Left renal pelvis (tissue), 4 donors: ENCODE measurements around the gene GALR2. TPM values are rescaled to one million over a fixed set of nuclear protein-coding genes. Genes with fewer than 3 reads are reported as not detected.

Experiments used
- DNase-seq, 4 donors: peaks; one replicate each; pipeline ENCODE4 v3.0.0-alpha.2; 2013; ENCODE audit warnings: low read depth in 4 of 4, low spot score in 3 of 4
- polyA plus RNA-seq, 4 donors: library from polyadenylated mRNA; unstranded; fragments of 120-200 nt; gene quantifications; one replicate each; pipeline ENCODE4 v1.2.1, GENCODE V29; 2013; ENCODE audit not compliant: insufficient read length in 4 of 4

The GALR2 gene
- polyA plus RNA-seq, 4 donors, result 0.37 to 0.43 TPM; not detected in 2

GRCh38 chr17:76091526-76092286 is 17.1 kb downstream of the GALR2 start:
- DNase-seq, result no peak

GRCh38 chr17:76092526-76093413 is 18.2 kb downstream of the GALR2 start:
- DNase-seq, result no peak

DNA sequence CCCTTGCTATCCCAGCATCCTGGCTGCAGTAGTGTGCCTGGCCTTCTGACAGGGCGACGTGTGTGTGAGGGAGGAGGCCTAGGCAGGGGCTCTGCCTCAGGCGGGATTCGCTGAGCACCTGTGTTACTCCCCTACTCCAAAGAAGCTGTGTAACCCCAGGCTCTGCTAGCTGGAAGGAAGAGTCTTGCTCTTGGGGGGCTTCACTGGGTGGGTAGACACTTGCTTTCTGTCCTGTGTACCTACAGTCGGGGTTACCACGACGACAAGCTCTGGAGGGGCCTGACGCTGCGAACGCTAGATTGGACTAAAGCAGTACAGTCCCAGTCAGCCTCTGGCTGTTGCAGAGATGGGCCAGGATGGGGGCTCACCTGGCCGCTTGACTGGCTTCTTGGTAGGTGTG is 19.5 kb downstream of the GALR2 start:
- DNase-seq, result no peak

DNA sequence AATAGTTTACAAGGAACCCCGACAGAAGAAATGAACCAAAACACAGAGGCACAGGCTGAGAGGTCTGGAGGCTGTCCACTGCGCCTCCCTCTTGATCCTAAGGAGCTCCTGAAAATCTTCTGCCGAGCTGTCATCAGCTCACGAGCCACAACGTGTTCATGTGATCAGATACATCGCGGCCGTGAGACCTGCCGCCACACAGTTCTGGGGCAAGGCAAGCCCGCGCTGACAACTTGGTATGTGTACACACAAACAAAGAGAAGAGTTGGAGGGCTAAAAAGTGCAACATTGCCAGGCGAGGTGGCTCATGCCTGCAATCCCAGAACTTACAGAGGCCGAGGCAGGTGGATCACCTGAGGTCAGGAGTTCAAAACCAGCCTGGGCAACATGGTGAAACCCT is 21.4 kb downstream of the GALR2 start:
- no peak for DNase-seq

DNA sequence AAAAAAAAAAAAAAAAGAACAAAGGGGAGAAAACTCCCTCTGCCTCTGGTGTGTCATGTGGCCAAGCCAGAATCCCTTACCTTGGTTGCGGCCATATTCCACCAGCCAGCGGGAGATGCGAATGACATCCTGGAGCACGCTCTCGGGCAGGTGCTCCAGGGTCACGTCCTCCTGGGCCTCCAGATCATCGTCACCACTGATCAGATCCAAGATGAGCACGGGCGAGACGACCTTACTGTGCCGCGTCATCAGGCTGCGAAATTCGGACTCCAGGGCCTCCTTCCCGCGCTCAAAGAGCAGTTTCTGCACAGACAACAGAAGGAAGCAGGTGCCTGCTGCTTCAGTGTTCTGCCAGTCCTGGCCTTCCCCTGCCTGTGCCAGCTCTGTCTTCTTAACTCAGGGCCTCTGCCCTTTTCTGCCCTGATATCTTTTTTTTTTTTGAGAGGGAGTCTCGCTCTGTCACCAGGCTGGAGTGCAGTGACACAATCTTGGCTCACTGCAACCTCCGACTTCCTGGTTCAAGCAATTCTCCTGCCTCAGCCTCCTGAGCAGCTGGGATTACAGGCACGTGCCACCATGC is 23.2 kb downstream of the GALR2 start:
- no peak for DNase-seq

DNA sequence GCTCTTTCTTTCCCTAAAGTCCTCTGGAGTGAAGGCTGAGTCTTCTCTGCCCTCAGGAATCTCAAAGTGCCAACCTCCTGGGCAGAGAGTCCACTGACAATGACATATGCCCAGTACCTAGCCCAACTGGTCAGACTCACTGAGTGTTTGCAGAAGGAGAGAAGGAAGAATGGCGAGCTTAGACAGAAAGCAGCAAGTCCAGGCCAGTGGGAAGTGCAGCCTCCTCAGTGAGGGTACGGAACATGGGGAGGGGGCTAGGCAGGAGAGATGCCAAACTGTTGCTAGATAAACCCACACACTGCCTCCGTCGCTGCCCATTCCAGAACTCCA is 28.3 kb downstream of the GALR2 start:
- no peak for DNase-seq

- DNase-seq, result peak; percentile 87 to 92 (median 89)
These were observed 28.9 kb downstream of the GALR2 start, which contains the start of gene EXOC7 for GRCh38 chr17:76103274-76104139. TSS of gene EXOC7 (minus strand) at chr17:76103787. CDS start at chr17:76103692, 95 bp downstream.

DNA sequence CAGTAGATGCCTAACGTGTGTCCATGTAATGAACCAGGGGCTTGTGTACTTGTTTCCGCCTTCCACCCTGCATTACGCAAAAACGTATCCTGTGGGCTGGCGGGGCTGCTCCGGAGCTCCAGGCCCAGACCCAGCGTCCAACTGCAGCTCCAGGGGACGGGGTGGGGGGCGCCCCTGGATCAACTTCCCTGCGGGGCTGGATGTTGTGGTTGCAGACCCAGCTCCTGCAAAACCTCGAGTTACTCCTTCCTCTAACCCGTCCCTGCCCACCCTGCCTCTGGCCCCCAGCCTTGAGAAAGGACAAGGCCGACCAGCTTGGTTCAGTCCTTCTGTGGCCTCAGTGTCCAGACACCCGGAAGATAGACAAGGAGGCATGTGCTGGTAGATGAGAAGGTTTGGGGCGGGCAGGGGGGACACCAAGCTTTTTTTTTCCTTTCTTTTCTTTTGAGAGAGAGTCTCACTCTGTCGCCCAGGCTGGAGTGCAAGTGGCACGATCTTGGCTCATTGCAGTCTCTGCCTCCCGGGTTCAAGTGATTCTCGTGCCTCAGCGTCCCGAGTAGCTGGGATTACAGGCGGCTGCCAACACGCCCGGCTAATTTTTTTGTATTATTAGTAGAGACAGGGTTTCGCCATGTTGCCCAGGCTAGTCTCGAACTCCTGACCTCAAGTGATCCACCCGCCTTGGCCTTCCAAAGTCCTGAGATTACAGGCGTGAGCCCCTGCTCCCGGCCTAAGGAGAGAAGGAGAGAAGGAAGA is 29.7 kb downstream of the GALR2 start:
- no peak for DNase-seq

GRCh38 chr17:76104896-76105231 is 30.3 kb downstream of the GALR2 start:
- no peak for DNase-seq

- DNase-seq, result no peak
These were observed 32.1 kb downstream of the GALR2 start for GRCh38 chr17:76106703-76107102.

GRCh38 chr17:76107509-76107908 is 32.9 kb downstream of the GALR2 start:
- no peak for DNase-seq

GRCh38 chr17:76111956-76112355 is 37.4 kb downstream of the GALR2 start:
- no peak for DNase-seq

- DNase-seq, result no peak
These were observed 40.7 kb downstream of the GALR2 start for GRCh38 chr17:76115138-76115754.

DNA sequence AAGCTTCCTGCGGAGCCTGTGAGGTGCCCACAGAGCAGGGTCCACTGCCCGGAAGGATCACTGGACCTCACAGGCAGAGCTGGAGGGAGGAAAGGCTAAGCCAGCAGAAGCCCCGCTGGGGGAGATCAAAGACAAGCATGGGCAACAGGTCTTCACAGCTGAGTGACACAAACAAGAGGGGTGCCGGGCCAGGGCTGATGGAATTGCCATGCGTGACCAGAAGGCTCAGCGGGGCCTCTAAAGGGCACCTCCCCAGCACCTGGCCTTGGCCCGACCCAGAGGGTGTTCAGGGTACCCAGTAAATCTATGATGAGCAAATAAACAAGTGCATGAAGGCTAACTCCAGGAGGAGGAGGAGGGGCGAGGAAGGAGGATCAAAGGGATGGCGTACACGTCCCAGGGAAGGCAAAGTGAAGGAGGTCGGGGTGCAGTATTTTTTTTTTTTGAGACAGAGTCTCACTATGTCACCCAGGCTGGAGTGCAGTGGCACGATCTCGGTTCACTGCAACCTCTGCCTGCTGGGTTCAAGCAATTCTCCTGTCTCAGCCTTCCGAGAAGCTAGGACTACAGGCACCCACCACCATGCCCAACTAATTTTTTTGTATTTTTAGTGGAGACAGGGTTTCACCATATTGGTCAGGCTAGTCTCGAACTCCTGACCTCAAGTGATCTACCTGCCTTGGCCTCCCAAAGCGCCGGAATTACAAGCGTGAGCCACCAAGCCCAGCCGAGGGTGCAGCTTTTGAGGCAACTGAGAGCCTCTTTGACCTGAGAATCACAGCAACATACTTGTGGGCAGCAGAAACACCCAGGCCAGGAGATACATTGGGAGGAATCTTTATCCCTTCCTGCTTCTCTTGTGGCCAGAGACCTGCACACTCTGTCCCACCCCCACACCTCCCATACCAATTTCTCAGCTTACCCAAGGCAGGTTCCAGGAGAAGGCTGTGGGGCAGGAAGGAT is 45.1 kb downstream of the GALR2 start:
- DNase-seq, result no peak

DNA sequence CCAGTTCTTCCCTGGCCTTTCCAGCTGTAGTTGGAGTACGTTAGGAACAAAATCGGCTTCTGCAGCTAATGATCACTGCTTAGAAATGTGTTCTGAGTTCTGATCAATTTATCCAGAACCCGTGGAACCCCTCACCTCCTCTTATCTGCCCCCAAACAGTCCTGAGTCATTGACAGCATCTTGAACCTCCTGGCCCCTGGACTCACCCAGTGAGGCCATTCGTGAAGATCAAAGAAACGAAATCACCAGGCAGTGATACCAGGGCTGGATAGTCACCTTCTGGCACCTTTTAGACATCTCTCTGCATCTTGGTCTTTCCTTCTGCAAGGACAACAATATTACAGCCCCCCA is 46.1 kb downstream of the GALR2 start:
- no peak for DNase-seq

DNA sequence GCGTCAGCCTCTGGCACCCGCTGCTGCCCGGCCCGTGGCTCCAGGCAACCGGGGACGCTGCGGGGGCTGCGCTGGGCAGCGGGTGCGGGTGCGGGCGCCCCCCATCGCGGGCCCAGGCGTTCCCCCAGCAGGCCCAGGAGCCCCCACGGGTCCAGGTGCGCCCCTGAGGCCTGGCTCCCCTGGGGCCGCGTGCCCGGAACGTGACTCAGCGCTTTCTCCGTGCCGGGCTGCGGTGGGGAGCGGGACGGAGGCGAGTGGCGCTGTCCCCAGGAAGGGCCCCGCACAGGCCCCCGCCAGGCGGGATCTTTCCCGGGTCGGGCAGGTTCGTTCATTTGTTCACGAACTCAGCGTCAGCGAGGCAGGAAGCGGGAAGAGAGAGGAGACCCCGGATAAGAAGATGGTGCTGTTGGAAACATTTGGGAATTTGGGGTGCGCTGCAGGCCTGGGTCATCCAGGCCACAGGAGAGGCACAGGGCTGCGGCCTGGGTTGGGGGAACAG is 47.4 kb downstream of the GALR2 start:
- no peak for DNase-seq

DNA sequence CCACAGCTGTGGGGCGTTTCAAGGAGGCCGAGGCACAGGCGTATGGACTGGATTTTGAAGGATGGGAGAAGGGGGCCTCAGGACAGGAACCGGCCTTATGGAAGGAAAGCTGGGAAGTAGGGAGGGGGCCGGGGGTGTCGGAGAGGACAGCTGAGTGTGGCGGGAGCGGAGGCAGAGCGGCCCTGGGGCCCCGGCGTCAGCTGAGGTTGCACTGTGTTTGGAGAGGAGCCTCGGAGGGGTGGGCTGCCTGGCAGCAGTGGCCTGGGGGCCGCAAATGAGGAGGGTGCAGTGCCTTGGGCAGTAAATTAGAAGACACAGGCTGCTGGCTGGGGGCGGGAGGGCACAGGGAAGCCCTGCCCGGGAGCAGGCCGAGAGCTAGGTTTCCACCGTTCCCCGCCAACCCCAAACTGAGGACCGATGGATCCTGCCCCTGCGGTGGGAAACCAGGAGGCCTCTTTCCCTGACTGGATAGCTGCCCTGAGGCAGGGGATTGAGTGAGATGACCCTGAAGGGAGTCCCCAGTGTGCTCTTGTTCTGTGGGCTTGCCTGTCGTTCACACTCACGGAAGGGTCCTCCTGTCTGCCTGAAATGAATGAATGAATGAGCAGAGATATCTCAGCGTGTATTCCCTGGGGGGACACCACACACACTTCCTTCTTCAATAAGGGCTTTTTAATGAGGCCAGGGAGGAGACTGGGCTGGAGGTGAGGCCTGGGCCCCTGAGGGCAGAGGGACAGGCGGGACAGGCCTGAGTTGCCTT is 48.0 kb downstream of the GALR2 start:
- DNase-seq, result no peak

DNA sequence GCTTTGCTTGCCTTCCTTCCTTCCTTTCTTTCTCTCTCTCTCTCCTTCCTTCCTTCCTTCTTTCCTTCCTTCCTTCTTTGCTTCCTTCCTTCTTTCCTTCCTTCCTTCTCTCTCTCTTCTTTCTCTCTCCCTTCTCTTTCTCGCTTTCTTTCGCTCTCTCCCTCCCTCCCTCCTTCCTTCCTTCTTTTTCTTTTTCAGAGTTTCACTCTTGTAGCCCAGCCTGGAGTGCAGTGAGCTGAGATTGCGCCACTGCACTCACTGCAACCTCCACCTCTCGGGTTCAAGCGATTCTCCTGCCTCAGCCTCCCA is 48.6 kb downstream of the GALR2 start:
- no peak for DNase-seq
